ENCODE data around the gene IGF2BP3.
"Not testable (repeated sequence)": the region's sequence is repeated elsewhere in the genome, so short reads cannot be mapped to it uniquely, and the experiment has no call there.

Gene IGF2BP3

GRCh38 chr7:23470330-23471105, at the start of gene IGF2BP3:
Gene IGF2BP3 (minus strand): TSS chr7:23470491. CDS start chr7:23470110, 381 bp downstream.
- peak; percentile 84 for DNase-seq (ENCODE audit: low spot score)

- no peak for DNase-seq (ENCODE audit: low spot score)
Observed at GRCh38 chr7:23514755-23515154, 44.5 kb upstream of the IGF2BP3 start.

DNA sequence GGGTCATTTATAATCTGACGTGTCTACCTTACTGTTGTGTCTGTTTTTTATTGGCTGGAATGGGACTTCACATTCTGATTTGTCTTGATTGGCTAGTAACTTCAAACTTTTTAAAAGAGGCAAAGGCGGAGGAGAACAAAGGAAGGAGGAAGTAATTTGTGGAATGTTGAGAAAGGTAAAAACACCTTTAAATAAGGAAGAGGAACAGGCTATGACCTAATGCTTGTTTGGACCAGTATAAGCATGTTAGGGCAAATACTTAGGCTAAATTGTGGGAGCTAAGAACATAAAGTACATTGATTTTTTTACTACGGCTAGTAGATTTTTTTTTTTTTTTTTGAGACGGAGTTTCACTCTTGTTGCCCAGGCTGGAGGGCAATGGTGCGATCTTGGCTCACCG, 43.5 kb upstream of the IGF2BP3 start:
- peak; percentile 35 for DNase-seq (ENCODE audit: low spot score)

GRCh38 chr7:23494009-23494408, 23.7 kb upstream of the IGF2BP3 start:
- DNase-seq (ENCODE audit: low spot score), result no peak

- no peak for DNase-seq (ENCODE audit: low spot score)
Observed at GRCh38 chr7:23491502-23491901, 21.2 kb upstream of the IGF2BP3 start.

- peak; percentile 38 for DNase-seq (ENCODE audit: low spot score)
Observed at GRCh38 chr7:23490357-23491135, 20.3 kb upstream of the IGF2BP3 start.

DNA sequence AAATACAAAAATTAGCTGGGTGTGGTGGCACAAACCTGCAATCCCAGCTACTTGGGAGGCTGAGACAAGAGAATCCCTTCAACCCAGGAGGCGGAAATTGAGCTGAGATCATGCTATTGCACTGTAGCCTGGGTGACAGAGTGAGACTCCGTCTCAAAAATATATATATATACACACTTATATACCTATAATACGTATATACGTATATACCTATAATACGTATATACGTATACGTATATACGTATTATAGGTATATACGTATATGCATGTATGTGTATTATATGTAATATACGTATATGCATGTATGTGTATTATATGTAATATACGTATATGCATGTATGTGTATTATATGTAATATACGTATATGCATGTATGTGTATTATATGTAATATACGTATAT, 18.4 kb upstream of the IGF2BP3 start:
- DNase-seq (ENCODE audit: low spot score), result not testable (repeated sequence)

DNA sequence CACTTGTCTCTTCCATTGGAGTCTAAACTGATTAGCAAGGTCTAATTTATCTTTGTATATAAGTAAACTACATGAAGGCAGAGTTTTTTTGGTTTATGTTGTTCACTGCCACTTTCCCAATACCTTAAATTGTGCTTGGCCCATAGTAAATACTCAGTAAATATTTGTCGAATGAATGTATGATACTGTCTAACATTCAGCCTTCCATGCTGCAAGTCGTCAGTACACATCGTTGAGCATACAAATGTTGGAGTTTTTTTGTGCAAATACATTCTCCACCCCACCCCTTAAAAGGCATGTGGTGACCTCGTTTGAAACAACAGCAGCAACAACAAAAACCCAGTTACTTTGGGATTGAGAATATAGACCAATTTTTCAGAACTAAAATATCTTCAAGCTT, 17.4 kb upstream of the IGF2BP3 start:
- DNase-seq (ENCODE audit: low spot score), result no peak

GRCh38 chr7:23486002-23486773, 15.9 kb upstream of the IGF2BP3 start:
- DNase-seq (ENCODE audit: low spot score), result no peak

DNA sequence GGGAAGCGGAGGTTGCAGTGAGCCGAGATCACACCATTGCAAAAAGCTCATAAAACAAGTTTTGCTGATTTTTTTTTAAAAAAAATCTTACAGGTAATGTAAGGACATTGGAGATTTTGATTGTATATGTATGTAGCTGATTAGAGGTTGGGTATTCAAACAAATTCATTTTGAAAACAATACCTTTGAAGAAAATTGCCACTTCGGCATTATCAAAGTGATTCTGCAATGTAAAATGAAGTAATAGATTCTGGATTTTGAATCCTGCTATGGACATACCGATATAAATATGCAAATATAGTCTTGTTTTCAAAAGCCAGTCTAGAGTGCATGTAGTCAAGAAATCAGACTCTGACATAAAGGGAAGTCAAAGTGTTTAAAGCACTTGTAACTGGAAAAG, 12.4 kb upstream of the IGF2BP3 start:
- no peak for DNase-seq (ENCODE audit: low spot score)

GRCh38 chr7:23477962-23478866, 7.9 kb upstream of the IGF2BP3 start:
- no peak for DNase-seq (ENCODE audit: low spot score)

- DNase-seq (ENCODE audit: low spot score), result no peak
Observed at GRCh38 chr7:23477157-23477499, 6.8 kb upstream of the IGF2BP3 start.

DNA sequence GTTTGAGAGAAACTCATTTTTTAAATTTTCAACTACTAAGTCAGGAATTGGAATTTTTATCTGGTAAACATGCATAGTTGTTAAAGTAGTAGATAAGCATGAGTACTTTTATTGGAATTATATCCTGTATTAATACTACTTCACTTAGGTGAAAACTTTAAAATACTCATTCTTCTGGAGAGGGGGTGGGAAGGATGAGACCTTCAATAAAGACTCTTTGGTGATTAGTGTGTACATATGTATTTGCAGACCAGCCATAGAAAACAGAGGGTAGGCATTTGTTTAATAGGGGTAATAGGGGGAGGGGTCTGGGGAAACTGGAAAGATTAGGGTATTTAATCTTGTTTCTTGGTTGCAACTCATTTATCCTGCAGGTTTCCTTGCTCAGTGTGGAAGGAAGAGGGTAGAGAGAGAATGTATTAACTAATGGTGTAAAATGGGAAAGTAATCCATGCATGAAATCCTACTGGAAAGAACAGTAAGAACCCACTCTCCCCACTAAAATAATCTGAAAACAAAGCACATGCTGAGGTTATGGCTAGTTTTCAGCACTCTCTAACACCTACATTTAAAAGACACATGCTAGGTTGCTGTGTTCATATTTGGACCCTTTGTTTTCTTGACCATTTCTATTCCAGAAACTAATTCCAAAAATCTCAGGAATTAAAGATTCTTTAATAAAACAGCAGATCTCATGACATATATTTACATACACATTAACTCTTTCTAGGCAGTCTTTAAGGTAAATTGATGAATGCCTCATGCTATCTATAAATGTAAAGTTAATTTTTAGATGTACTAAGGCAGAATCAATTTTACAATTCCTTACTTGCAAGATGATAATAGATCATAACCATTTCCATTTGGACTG, 6.2 kb upstream of the IGF2BP3 start:
- no peak for DNase-seq (ENCODE audit: low spot score)

GRCh38 chr7:23475576-23475839, 5.2 kb upstream of the IGF2BP3 start:
- no peak for DNase-seq (ENCODE audit: low spot score)

DNA sequence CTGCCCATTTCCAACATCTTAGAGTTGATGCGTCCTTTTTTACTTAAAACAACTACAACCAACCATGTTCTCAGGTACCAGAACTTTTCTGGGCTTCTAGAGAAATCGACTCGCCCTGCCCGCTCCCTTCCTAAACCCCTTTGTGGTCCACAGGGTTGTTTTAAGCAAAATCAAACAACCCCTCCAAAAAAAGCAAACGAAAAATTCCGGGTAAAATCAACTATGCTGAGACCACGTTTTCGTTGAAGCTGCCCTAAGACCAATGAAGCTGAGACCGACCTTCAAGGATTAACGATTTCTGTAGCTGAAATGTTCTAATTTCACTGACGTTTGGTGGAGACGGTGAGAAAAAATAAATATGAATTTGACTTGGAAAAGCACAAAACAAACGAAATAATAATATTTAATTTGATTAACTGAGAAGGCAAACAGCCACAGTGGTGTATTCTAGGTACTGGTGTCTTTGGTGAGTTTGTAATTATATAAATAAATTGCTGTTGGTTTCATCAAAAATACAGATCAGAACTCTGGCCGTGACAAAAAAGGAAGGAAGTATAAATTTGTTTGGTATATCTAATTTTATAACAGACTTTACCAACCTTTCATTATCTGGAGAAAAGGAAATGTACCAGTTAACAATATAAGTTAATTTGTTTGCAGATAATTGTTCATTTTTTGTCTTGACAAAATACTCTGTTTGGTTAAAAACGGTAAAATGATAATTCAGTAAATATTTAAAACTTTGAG, 4.7 kb upstream of the IGF2BP3 start:
- peak; percentile 29 for DNase-seq (ENCODE audit: low spot score)

DNA sequence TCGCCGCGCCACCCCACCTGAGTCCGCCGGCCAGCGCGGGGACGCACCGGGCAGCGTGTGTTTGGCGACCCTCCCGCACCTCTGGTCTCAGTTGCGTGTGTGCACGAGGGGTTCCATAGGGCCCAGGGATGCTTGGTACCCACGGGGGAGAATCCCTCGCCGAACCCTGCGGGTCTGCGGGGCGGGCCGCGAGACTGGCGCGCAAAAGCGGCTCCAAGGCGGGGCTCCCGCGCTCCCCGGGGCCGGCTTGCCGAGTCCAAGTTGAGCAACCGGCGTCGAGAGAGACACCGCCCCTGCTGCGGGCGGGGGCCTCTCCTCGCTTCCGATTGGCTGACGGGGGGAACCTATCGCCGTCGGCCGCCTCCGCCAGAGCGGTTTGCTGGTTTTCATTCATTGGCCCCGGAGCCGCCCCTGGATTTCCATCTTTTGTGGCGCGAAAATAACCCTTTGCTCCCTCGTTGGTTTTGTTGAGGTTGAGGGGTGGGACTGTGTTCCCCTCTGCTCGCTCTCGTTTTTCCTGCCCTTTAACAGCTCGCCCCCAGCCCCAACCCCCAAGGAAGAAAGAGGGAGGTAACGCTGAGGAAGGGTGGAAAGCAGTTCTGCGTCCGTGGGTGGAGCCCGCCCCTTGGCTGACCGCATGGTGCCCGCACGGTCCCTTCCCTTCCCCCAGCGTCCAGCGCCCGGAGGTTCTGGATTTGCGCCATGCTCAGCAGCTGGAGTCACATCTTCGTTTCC, 4.0 kb upstream of the IGF2BP3 start:
- DNase-seq (ENCODE audit: low spot score), result peak; percentile 84

GRCh38 chr7:23473844-23474093, 3.5 kb upstream of the IGF2BP3 start:
- no peak for DNase-seq (ENCODE audit: low spot score)

DNA sequence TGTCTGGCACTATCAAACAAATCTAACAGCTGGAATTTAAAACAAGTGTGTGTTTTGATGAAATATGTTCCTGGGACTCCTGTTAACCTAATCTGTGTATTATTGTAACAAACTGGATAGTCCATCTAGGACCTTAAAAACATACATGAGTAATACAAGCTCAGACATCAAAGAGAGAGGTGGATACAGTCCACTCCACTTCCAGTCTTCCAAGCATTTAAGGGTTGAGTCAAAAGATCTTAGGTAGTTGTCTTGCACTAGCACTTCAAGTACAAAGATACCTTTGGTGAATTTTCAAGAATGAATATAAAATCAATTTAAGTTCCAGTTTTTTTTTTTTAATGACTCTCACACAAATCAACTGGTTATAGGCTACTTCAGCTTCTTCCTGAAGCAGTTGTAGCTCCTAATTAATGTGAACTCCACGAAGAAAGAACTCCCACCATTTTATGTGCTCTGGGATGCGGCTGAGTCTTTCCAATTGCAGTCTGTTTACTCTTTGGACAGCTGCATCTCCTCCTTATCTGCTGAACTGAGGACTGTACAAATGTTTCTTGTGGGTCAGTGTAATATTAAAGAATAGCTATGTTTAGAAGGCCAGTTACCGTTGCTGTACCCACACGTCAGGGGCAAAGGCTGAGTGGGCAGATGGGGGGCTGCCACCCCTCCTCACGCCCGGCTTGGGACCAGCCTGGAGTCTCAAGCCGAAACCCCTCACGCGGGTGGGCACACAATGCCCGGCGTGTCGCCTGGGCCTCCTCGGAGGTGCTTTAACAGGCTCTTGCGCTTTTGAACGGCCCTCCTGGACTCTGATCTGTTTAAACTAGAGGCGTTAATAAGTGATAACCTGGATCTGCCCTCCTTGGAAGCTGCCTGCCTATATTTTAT, 2.9 kb upstream of the IGF2BP3 start:
- peak; percentile 13 for DNase-seq (ENCODE audit: low spot score)

DNA sequence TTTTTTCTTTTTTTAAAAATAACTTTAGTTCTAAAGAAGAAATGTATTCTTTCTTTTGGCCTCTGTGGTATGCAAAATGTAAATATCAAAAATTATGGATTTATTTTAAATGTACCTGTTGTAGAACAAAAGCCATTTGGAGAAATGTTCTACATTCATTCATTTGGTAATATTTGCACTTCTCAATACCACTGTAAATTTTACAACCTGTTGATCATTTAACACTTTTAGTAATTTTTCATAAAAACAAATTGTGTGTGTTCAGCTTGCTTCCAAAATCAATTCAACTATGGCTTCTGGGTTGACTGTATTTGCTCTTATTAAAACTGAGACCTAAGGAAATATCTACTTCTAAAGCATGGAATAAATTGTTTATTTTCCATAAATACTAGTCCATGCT, 2.3 kb upstream of the IGF2BP3 start:
- no peak for DNase-seq (ENCODE audit: low spot score)
